Vagina (tissue), 2 donors: ENCODE measurements around the gene SBF2.

Experiments used
- CTCF ChIP-seq, 3 experiments: fragments of 450-650 bp in 2 of 3; fragments of 200-600 bp in 1 of 3; sonication (generic) in 1 of 3; IDR thresholded peaks; one replicate each; pipeline ENCODE4 v1.5.1; 2017 to 2019; ENCODE audit warnings: antibody characterized with exemption in 3 of 3, mild to moderate bottlenecking in 2 of 3, moderate library complexity in 2 of 3
- POLR2A ChIP-seq, 2 donors: fragments of 450-650 bp; IDR thresholded peaks; one replicate each; pipeline ENCODE4 v1.6.1; 2017; ENCODE audit warnings: antibody characterized with exemption in 2 of 2, mild to moderate bottlenecking in 2 of 2, moderate library complexity in 2 of 2
- POLR2AphosphoS5 ChIP-seq, 2 donors: sonication (generic); formaldehyde crosslinking; IDR thresholded peaks; one replicate each; pipeline ENCODE4 v1.9.0; 2017; ENCODE audit warnings: antibody characterized with exemption in 2 of 2, mild to moderate bottlenecking in 2 of 2, low read depth in 1 of 2; ENCODE audit not compliant: insufficient read depth in 1 of 2

DNA sequence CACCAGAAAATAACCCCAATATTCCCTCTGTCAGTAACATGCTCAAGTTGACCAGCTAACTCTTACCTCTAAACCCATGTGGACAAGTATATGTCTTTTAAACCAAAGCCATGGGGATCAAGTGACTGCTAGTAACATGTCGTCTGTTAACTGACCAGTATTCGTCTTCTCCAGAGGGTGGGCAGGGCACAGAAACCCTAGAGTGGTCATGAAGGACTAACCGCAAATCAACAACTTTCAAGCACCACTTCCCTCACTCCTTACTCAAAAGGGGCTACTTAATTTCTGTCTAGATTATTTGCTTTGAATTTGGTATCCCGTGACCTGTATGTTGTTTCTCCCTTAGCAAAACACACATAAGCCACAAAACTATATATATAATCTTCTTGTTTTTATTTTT is 336.9 kb downstream of the SBF2 start:
- TF ChIP-seq POLR2AphosphoS5 (IDR thresholded peaks at IDR 0.05; ENCODE audit: insufficient read depth in 1 of 2, low read depth in 1 of 2) (no peak), CTCF (IDR thresholded peaks at IDR 0.05) (no peak), POLR2A (IDR thresholded peaks at IDR 0.05) (no peak)
